Stimulated activated CD4-positive, alpha-beta T cell treated with anti-CD3 and anti-CD28 coated beads, Interleukin-15, amount 100 ng/mL, for 24 hours (primary cell): ENCODE measurements around the gene SLC22A23.
"Not testable (repeated sequence)": the region's sequence is repeated elsewhere in the genome, so short reads cannot be mapped to it uniquely, and the experiment has no call there.

Experiments
- DNase-seq: peaks from one replicate; pipeline ENCODE4 v3.0.0-alpha.2; 2020

The SLC22A23 gene

DNA sequence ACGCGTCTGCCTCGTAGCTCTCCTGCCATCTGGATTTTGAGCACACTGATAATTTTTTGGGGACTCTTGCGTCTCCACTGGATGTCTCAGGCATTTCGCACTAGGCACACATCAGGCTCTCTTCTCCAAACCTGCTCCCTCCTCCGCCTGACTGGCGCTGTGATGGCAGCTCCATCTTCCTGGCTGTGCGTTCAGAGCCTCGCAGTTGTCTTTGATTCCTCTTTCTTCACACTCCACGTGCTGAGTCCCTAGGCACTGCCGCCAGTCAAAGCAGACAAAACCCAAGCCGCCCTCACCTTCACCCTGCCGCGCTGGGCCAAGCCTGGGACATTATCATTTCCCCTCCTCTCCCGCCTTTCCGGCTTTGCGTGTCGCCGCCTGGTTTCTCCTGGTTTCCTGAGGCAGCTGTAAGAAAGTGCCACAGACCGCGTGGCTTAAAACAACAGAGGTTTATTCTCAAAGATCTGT is 197.3 kb downstream of the SLC22A23 start:
- DNase-seq = peak; percentile 43

DNA sequence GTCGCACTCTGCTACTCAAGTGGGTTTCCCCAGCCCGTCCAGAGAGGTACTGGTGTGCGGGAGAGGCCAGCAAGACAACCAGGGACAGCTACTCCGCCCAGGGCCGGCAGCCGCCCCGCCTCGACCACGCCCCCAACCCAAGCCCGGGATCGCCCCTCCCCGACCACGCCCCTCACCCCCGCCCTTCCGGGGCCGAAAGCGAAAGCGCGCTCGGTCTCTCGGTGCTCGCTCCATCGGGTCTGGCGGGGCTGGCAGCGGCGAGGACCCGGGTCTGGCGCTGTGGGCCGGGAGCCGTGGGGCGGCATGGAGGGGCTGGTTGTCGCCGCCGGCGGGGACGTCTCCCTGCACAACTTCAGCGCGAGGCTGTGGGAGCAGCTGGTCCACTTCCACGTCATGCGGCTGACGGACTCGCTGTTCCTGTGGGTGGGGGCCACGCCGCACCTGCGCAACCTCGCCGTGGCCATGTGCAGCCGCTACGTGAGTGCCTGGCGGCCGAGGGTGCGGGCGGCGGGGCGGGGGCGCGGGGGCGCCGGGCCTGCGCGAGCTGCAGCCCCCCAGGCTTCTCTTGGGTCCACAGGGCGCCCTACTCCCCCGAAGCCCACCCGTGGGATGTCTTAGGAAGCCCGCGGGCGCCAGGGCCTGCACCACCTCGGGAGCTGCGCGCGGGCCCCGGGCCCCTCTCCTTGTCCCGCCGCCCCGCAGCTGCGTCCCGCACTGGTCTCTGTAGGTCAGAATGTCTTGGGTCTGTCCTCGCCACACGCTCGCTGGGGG is 197.9 kb downstream of the SLC22A23 start, which contains the start of gene PSMG4:
Gene PSMG4 (plus strand): TSS at position 228 of the 771 bp plus-strand sequence. CDS start 76 bp downstream, at position 304.
- peak; percentile 96 for DNase-seq

DNA sequence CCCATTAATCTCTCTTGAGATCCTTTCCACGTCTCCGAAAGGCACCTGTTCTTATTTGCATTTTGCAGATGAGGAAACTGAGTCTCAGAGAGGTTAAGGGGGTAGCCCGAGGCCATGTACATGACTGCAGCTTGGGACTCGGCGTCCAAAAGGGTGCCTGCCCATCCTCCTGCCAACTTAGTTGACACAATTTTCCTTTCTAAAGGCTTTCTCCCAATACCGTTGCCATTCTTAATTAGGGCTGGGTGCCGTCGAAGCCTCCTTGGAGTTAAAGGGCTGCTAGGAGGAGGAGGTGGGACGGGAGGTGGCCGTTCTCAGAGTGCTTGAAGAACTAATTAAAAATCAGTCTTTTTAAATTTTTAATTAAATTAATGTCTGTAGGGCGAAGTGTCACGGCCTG is 198.6 kb downstream of the SLC22A23 start:
- DNase-seq = no peak

DNA sequence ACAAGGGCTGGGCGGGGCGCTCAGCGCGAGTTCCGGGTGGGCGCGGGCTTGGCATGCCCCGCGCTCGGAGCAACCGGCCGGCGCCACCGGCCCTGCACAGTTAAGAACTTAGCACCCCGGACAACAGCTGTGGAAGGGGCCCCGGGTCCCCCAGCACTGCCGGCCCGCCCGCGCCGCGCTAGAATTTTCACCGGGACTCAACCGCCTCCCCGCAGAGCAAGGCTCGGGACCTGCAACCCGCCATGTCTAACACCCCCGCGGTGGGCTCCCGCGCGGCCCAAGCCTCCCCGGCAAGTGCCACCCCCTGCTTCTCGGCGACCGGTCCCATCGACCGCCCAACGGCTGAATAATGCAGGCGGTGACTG is 203.3 kb downstream of the SLC22A23 start:
- DNase-seq = no peak

DNA sequence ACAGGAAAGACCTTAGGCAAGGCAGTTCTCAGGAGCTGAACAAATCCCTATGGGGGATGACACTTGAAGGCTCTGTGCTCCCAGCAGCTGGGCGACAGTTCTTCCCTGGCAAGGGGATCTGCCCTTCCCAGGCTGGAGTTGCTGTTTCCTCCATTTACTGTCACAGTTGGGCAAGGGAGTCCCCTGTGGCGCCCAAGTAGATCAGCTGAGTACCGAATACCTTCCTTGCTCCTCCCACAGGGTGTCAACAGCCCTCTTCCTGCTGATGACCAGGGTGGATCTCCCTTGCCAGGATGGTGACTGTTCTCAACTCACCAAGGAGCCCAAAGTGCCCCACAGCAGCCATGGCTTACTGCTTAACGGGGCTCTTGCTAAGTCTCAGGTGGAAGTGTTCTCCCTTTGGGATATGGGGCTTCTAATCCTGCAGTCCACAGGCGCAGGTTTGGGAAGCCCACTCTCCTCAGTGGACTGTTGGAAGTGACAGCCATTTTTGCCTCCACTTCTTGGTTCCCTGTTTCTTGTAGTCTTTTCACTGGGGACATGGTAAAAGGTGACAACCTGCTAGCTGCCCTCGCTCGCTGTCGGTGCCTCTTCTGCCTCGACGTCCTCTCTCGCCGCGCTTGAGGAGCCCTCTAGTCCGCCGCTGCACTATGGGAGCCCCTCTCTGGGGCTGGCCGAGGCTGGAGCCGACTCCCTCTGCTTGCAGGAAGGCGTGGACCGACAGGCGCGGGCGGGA is 203.8 kb downstream of the SLC22A23 start:
- DNase-seq = no peak

DNA sequence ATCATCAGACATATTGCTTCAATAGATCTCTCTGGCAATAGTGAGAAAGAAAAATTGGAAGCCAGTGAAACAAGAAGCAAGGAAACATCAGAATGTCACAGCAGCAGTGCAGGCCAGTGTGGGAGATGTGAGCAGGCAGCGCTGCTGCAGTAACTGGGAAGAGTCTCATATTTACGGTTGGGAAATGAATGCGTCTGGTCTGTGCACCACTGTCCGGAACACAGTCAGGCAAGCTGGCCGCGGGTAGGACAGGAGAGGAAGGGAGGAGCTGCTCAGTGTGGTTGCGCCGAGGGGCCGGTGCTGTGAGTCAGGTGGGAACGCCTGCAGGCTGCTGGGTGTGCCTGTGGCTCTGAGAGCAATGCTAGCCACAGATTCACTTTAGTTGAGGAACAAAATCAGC is 204.5 kb downstream of the SLC22A23 start:
- no peak for DNase-seq

DNA sequence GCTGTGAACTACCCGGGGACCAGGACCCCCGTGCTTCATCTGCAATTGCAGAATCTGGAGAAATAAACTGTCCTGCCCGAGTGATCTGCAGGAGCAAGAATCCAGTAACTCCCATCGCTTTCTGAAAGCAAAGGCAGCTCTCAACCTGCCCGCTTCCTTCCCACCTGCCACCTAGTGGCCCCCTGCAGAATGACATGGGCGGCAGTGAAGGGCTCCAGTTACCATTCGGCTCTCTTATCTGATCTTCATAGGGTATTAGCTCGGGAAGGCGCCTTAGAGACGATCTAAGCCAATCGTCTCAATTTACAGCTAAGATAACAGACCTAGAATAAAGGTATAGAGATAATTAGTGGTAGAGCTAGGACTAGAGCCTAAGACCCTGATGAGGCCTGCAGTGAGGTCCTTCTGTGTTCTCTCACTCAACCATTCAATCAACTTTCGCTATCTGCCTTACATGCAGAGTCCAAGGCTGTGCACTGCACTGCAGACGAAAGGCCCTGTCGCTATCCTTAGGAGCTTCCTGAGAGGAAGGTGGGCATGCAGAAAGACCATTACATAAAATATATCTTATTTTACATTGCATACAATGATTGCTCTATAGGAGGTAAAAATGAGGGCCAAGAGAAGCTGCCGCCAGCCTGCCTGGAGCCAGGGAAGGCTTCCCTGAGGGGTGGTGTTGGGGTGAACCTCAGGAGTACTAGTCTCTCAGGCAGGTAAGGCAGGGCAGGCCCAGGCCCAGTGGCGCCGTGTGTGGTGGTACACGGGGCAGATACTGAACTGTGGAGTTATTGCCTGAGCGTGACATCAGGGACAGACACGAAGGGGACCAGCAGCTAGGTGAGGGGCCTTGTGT is 205.2 kb downstream of the SLC22A23 start:
- peak; percentile 86 for DNase-seq

DNA sequence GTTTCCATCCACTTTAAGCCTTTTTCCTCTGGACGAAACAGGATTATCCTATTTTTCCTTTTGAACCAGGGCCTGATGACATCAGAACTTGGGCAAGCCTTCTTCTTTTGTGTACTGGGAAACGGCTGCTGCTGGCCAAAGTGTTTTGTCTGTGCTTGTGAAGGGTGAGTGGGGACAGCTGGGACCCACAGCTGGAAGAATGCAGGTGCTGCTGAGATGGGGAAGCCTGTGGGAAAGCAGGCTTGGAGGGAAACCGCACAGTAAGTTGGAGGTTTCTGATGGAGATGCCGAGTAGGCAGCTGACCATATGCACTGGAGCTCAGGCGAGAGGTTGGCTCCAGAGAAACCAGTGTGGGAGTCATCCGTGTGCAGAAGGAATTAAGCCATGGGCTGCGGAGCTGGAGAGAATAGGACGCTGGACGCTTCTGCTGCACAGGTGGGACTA is 206.6 kb downstream of the SLC22A23 start:
- no peak for DNase-seq

DNA sequence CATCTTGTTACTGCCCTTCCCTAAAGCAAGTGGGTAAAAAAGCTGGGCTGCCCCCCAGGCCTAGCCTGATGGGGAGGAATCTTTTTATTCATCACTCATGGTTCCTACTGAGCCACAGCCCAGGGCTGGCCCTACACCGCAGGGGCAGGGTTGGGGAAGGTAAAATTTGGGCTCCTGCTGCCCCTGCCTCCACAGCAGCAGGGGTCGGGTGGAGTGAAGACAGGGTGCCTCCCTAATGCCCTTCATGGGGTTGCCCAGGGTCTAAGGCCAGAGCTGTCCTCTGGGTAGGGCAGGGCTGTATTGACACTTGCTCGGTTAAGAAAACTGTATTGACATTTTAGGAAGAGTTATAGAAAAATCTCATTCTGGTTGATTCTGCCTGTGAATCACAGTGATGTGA is 207.0 kb downstream of the SLC22A23 start:
- DNase-seq = no peak

DNA sequence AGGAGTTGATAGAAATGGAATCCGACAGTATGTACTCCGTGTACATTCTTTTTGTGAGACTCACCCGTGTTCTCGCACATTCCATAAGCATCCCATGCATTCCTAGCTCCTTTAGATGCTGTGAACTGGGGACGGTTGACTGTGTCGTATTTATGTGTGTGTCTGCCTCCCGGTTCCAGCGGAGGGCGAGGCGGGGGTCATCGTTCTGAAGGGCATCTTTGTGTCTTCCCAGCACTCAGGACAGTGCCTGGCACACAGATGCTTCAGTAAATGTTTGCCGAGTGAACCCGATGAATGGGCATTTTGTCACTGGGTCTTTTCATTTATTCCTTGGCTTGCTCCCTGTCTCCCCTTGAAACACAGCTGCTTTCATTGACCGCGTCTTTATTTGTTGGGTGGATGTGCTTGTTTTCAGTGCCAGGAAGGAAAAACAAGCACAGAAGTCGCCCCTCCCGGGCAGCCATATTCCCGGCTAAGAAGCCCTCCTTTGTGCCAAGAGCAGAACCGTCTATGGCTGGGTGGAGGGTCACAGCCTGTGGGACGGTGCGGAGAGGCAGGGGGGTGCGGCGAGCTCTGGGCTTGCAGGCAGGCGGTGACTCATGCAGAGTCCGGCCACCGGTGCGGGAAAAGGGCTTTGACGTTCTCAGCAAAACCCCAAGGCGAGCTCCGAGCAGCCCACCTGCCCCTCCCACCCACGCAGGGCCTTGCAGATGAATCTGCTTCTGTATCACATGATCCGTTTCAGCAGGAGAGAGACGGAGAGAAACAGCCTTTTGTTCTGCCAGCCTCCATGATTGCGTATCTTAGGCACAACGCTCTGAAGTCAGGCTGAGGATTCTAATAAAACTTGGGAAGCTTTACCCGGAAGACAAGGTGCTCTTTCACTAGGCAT is 209.3 kb downstream of the SLC22A23 start:
- no peak for DNase-seq

DNA sequence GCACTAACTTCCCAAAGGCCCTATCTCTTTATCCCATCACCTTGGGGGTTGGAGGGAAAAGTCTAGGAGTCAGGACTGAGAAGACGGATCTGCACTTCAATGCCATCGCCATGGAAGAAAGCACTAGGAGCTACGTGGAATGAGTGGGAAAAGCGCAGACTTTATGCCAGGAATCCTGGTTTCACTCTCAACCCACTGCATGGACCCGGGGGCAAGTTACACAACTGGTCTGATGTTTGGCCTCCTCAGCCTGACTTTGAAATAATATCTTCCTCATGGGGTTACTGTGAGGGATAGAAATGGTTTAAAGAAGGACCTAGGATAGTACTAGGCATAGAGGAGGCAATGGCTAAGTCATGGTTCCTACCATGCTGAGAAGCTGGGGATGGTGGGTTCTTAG is 211.6 kb downstream of the SLC22A23 start:
- DNase-seq = no peak

DNA sequence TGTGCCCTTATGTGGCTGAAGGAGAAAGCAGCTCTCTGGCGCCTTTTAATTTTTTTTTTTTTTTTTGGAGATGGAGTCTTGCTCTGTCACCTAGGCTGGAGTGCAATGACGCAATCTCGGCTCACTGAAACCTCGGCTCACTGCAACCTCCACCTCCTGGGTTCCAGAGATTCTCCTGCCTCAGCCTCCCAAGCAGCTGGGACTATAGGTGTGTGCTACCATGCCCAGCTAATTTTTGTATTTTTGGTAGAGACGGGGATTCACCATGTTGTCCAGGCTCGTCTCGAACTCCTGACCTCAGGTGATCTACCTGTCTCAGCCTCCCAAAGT is 212.1 kb downstream of the SLC22A23 start:
- DNase-seq = not testable (repeated sequence)

DNA sequence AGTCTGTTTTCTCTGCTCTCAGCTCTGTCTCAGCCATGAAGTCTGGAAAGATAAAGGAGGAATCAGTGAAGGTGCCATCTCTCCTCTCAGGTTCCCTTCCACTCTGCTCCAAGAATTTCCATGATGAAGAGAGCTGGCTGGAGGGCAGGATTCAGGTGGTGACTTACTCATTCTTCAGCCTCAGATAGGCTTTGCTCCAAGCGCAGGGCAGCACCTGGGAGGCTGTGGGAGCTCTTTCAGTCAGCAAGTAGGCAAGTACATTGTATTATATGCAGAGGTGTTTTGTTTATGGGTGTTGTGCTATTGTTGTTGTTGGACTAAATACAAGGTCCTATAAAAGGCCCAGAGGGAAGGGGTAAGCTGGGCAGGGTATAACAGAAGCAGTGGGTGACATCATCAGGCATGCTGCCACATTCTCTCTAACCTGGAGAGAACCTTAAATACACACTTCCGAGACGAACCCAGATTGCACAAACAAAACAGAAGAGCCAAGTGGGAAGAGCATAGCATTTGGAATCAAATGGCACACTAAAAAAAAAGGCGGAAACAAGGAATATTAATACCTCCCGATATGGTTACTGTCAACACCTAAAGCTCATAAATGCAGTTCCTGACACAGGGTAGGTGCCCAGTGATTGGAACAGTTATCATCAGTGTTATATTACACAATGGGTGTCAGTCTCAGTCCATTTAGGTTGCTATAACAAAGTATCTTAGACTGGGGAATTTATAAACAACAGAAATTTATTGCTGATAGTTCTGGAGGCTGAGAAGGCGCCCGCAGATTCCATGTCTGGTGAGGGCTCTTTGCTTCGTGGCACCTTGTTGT is 212.6 kb downstream of the SLC22A23 start:
- no peak for DNase-seq

DNA sequence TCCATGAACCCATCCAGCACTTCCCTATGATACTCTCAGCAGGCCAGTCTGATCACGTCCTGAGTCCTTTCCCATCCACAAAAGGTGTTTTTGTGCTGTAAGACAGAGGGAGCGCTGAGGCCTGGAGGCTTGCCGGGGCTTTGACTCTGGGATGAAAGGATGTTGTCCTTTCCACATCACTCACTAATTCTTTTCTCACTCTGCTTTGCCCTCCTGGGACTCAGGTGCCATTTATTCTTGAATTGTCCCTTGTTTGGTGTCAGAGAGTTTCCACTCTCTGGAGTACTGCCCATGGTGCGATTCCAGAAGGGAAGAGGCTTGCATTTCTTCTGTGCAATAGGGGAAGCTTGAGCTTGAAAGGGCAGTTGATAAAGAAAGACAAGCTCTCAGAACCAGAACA is 214.1 kb downstream of the SLC22A23 start:
- DNase-seq = no peak

DNA sequence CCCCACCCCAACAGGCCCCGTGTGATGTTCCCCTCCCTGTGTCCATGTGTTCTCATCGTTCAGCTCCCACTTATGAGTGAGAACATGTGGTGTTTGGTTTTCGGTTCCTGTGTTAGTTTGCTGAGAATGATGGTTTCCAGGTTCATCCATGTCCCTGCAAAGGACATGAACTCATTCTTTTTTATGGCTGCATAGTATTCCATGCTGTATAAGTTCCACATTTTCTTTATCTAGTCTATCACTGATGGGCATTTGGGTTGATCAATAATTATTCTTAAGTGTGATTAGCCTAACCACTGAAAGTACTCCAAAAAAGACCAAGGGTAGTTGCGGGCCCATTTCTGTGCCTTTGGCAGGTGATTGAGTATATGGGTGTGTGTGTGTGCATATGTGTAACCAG is 215.1 kb downstream of the SLC22A23 start:
- not testable (repeated sequence) for DNase-seq

DNA sequence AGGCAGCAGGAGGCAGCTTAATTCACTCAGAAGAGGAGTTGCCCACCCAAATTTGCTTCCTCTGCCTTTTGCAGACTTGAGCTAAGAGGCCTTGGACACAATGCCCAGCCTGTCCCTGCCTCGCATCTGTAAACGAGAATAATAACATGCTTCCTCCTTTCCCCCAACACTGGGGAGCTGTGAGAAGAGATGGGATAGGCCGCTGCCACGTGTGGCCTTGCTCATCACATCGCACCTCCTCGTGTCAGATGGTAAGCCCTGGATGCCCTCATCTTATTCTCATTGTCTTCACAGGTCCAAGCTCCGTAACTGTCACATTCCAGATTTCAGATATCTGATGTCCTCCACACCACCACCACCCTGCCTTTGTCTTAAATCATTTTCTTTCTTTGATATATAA is 216.3 kb downstream of the SLC22A23 start:
- no peak for DNase-seq

DNA sequence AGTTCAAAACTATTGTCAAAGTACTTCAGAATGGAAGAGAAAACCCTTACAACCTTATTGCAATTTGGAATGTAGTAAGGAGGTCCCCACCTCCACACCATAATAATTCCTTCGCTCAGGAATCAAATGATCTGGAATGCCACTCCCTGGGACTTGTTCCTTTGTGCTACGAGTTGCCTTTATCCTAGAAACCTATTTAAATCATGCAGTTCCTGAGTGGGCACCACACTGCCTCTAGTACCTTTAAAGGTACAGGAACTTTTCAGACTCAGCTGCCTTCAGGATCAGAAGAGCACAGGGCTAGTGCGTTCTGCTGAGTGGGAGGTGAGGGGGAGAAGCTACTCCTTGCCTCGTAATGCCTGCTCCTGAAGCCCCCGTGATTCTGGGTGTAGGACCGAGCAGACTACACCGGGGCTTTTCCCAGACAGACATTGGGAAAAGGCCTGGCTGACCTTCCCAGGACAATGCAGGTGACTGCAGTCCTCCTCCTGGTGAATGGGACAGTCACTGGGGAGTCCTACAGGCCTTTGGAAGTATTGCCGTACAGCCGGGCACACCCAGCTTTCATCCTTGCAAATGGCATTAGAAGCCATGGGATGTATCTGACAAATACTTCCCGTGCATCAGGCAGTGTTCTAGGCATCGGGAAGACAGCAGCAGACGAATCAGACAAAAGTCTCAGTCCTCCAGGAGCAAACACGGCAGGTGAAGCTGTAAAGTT is 217.6 kb downstream of the SLC22A23 start:
- no peak for DNase-seq

DNA sequence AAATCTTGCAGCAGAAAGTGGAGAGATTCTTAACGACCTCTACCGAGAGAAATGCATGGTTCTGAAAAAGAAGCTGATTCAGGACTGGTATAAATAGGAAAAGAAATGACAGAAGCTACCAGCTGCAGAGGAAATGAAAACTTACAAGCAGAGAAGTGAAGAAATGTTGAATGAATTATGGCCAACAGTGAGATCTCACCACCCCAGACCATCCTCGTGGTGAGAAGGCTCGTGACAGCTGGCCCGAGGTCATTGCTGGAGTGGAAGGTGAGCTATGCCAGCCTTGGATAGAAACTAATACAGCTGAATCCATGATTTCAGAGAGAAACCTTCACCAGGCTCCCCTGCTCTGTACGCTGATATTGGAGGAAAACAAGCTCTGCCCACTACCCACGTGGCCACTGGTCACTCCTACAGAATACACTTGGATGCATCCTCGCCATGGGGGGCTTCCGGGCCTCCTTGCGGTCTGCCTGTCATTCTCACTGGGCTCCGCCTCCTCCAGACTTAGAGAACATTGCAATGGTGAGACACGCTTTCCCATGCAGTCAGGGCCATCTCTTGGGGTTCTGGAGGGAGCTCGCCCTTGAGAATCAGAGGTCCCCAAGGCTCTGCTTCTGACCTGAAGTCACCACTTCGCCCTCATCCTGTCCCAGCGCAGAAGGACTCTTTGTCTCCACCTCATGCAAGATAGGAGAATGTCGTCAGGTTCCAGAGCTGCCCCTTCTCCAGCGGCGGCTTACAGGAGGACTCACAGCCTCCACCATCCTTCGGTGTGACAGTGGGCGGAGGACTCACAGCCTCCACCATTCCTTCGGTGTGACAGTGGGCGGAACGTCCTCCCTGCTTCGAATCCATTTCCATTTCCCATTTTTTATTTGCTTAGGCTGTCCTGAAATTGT is 218.8 kb downstream of the SLC22A23 start:
- DNase-seq = no peak

DNA sequence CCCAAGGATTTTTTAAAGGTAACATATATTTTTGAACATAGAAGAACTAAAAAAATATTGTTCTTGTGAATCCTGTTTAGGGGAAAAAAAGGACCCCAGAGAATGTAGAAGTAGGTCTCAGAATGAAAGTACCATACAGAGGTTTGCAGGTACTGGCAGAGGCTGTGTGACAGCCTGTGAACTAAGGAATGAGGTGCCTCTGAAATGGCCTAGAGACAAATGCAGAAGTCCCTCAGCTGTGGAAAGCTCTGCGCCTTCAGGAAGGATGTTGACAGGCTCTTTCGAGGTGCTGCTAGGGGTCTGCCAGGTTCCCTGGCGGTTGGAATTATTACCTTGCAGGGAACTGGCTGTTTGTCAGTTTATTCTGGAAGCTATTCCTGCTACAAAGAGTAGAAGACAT is 220.8 kb downstream of the SLC22A23 start:
- DNase-seq = no peak

DNA sequence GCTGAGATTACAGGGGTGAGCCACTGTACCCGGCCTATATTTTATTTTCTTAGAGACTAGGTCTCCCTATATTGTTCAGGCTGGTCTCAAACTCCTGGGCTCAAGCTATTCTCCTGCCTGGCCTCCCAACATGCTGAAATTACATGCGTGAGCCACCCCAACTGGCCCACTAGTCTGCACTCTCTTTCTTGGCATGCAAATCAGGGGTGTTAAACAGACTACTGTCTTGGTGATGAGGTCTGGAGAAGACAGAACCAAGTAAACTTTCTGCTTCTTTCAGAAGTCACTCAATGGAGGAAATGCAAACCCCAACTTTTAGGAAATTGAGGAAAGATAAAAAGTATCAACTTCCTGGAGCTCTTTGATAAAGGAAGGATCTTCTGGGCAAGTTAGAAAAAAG is 221.4 kb downstream of the SLC22A23 start:
- no peak for DNase-seq
